NCI-H187 (cell line): ENCODE measurements around the gene TMEM59L.

Source experiments
- DNase-seq, 2 experiments: peaks; one replicate each; lab custom pipeline; 2025; lab: John Stamatoyannopoulos, UW

TMEM59L gene

DNA sequence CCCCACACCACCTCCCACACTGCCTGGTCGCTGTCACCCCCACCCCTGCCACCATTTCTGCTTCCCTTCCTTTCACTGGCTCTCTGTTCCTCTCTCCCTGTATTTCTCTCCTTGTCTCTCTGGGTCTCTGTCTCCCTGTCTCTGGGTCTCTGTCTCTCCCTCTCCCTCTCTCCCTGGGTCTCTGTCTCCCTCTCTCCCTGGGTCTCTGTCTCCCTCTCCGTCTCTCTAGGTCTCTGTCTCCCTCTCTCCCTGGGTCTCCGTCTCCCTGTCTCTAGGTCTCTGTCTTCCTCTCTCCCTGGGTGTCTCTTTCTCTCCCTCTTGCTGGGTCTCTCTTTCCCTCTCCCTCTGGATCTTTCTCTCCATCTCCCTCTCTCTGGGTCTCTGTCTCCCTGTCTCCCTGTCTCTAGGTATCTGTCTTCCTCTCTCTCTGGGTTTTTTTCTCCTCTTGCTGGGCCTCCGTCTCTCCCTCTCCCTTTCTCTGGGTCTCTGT, 45.7 kb downstream of the TMEM59L start:
- DNase-seq, result no peak

GRCh38 chr19:18659281-18660050, 46.8 kb downstream of the TMEM59L start:
- no peak for DNase-seq

- no peak for DNase-seq
Observed at GRCh38 chr19:18660051-18660910, 47.6 kb downstream of the TMEM59L start.

DNA sequence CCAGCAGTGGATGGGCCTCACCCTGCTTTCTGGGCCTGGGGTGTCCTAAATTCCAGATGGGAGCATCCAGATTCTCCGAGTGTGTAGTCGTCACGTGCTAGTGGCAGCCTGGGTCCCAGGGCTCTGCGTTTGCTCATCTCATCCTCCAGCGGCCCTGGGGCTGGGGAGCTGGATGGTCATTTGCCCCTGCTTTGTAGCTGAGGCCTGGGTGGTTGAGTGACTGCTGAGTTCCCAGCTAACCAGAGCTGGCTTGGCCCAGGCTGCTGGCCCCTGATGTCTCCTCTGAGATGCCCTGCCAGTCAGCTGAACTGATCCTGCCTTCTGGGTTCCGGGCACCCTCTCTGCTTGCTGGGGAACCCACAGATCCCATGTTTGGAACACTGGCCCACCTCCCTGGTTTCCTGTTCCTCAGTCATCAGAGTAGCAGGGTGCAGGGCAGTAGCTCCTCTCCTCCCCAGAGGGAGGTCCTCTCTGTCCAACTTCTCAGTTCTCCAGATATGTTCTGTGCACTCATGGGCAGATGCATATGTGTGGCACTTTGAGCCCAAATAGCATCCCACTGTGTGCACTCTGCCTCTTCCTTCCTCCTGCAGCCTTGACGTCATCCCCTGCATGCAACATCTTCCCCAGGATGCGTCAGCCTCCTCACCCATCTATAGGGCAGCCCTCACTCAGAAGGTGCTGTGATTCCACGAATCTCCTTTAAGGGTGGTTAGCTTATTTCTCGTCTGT, 48.4 kb downstream of the TMEM59L start:
- no peak for DNase-seq

DNA sequence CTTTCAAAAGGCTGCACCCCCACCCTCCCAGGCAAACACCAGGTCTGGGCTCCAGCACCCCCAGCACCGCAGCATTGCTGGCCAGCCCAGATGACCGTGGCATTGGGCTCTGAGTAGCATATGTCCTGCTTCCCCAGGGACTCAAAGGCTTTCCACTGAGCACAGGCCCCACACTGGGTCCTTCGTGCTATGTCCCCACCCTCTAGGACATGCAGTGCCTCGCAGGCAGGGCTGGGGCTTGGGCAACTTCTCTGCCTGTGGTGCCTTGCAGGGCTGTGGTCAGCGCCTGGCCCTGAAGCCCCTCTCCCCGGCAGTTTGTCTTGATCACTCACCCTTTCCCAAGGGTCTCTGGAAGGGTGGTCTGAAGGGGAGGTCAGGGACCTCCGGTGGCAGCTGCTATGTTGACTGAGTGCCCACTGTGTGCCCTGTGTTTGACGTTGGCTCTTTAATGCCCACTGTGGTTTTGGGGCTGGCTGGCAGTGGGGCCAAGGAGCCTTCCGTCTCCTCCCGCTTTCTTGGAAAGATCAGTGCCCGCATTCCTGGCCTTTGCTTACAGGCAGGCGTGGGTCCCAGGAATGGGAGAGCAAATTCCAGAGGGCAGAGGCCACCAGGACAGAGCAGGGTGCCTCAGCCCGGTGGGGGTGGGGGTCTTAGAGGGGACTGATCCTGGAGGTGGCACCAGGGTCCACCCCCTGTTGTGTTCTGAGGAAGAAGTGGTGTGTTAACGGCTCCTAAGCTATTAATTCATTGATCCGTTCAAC, 50.5 kb downstream of the TMEM59L start:
- no peak for DNase-seq

- no peak for DNase-seq
Observed at GRCh38 chr19:18663940-18664530, 51.4 kb downstream of the TMEM59L start.

DNA sequence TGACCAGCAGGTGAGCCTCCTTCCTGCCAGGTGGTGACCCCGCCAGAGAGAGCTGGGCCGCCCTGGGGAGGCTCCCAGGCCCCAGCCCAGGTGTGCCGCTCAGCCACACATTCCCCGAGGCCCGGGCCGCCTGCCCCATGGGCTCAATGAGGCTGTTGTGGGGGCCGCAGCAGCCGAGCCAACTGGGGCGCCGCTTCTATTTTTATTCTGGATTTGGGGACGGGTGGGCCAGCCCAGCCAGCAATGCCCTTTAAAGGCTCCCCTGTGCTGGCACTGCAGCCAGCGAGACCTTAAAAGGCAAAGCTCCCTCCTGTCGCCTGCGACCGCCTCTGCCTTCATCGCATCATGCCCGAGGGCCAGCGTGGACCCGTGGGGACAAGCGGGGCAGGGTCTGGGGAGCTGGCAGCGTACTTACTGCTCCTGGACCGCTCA, 53.1 kb downstream of the TMEM59L start:
- no peak for DNase-seq

GRCh38 chr19:18666317-18666716, 53.6 kb downstream of the TMEM59L start:
- DNase-seq, result no peak

GRCh38 chr19:18666784-18667183, 54.1 kb downstream of the TMEM59L start:
- DNase-seq, result no peak

- DNase-seq, result no peak
Observed at GRCh38 chr19:18667531-18668251, 55.0 kb downstream of the TMEM59L start.

- DNase-seq, result no peak
Observed at GRCh38 chr19:18668252-18668631, 55.6 kb downstream of the TMEM59L start.

GRCh38 chr19:18668744-18669523, 56.3 kb downstream of the TMEM59L start:
- no peak for DNase-seq

DNA sequence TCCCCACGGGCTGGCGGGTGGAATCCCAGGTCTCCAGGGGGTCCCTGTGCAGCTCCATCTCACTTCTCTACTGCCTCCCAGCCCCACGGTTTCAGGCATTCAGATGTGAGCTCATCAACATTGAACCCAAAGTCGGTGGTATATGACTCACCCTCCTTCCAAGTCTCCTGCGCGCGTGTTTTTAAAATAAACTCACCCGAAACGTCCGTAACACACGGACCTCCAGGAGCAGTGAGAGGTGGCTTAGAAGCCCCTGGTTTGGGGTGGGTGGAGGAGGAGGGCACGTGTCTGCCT, 56.8 kb downstream of the TMEM59L start:
- no peak for DNase-seq

DNA sequence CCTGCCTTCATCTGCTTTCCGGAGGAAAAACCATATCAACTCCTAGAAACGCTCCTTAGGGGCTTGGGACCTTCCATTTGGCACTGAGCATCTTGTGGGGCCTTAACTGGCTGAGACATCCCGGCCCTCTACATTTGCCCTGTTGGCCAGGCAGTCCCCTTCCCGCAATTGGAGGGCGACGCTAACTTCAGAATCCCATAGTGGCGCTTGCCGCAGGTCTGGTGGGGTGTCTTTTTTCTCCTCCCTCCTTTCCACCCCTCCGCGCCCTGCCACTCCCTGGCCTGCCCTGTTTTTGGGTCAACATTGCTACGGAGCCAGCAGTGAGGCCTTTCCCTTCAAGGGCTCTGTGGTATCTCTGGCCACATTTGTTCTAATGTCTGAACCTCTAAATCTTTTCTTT, 57.2 kb downstream of the TMEM59L start:
- DNase-seq, result no peak

GRCh38 chr19:18670312-18670711, 57.6 kb downstream of the TMEM59L start:
- no peak for DNase-seq
